ENCODE measurements around the gene CD24. TPM values are rescaled to one million over a fixed set of nuclear protein-coding genes. Genes with fewer than 3 reads are reported as not detected.

CD24 gene
- total RNA-seq, 1 experiment from 2014 or later = 1,551 TPM

GRCh38 chr6:106973018-106973835 lies 1.3 kb downstream of the CD24 start:
- peak overlapping the region; percentile 98 for H3K9ac ChIP-seq (ENCODE audit: extremely low read depth, insufficient read length, low read length)
- no CpG with 5 or more reads among the region's 49 CpGs for WGBS (ENCODE audit: extremely low coverage, insufficient read length, low lambda C conversion rate)
- Mint-ChIP-seq H3K9me3 (peaks cover 5 to 13% of the 10 kb centered on the region in 2 experiments; a peak in 4 of 5 replicates), H3K4me1 (peaks cover 15 to 30% of the 10 kb centered on the region in 2 experiments), H3K4me3 (peak overlapping the region; percentile 96 to 99), H3K27me3 (ENCODE audit: low read depth) (no peaks in the 10 kb centered on the region; the same call in 1 of the 2 replicates), H3K27ac (peak overlapping the region; percentile 86 to 98 (median 97)), H3K36me3 (ENCODE audit: insufficient read depth in 1 of 3, low read depth in 3 of 3) (peaks cover 39 to 50% (median 48%) of the 10 kb centered on the region in 3 experiments)
- H4K5ac ChIP-seq (ENCODE audit: insufficient read length, low read depth, low read length) = no peak overlapping the region
- no peak overlapping the region for H2BK5ac ChIP-seq (ENCODE audit: insufficient read length, low read length)
- H3T11ph ChIP-seq (ENCODE audit: low read length) = no peak overlapping the region
- H3K27ac ChIP-seq (ENCODE audit: insufficient read length, low read depth, low read length) = peak overlapping the region; percentile 4
- TF ChIP-seq, protein P1, sequence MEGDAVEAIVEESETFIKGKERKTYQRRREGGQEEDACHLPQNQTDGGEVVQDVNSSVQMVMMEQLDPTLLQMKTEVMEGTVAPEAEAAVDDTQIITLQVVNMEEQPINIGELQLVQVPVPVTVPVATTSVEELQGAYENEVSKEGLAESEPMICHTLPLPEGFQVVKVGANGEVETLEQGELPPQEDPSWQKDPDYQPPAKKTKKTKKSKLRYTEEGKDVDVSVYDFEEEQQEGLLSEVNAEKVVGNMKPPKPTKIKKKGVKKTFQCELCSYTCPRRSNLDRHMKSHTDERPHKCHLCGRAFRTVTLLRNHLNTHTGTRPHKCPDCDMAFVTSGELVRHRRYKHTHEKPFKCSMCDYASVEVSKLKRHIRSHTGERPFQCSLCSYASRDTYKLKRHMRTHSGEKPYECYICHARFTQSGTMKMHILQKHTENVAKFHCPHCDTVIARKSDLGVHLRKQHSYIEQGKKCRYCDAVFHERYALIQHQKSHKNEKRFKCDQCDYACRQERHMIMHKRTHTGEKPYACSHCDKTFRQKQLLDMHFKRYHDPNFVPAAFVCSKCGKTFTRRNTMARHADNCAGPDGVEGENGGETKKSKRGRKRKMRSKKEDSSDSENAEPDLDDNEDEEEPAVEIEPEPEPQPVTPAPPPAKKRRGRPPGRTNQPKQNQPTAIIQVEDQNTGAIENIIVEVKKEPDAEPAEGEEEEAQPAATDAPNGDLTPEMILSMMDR (conservative IDR thresholded peaks at IDR 0.05) = no peak
- H3K14ac ChIP-seq (ENCODE audit: insufficient read depth, low read length) = peak overlapping the region; percentile 97
- peaks cover 31% of the 10 kb centered on the region; the same call in 1 of the 2 replicates for H3K79me2 ChIP-seq (ENCODE audit: insufficient read depth, low read length)
- H3K79me1 ChIP-seq (ENCODE audit: insufficient read depth, low read depth, low read length, poor library complexity, severe bottlenecking) = no peaks in the 10 kb centered on the region
- no peaks in the 10 kb centered on the region for H3K9me3 ChIP-seq (ENCODE audit: control insufficient read depth, low read depth, low read length)
- H3K4me2 ChIP-seq (ENCODE audit: insufficient read depth, insufficient read length, low read length) = peak overlapping the region; percentile 66
- H4K8ac ChIP-seq (replicated peaks; ENCODE audit: insufficient read length, low read depth, low read length) = no peak overlapping the region
- H3K4ac ChIP-seq (ENCODE audit: low read depth, low read length) = no peak overlapping the region
- H4K20me1 ChIP-seq (ENCODE audit: control insufficient read depth, insufficient read depth, insufficient read length) = no peaks in the 10 kb centered on the region
- H2AFZ ChIP-seq (ENCODE audit: low read length) = no peak overlapping the region
- H2BK15ac ChIP-seq (ENCODE audit: low read depth, low read length) = no peak overlapping the region
- H2BK120ac ChIP-seq (ENCODE audit: low read depth, low read length, poor library complexity, severe bottlenecking) = no peak overlapping the region
- H3K27me3 ChIP-seq (ENCODE audit: insufficient read depth, low read length) = no peaks in the 10 kb centered on the region
- H3K56ac ChIP-seq (ENCODE audit: insufficient read length, low read depth, low read length) = no peak overlapping the region
- no peak overlapping the region for H2AK5ac ChIP-seq (ENCODE audit: insufficient read length, low read length)
- H2BK12ac ChIP-seq (ENCODE audit: insufficient read length, low read depth, low read length) = no peak overlapping the region
- peak overlapping the region; percentile 83 for H3K18ac ChIP-seq (ENCODE audit: insufficient read length, low read depth, low read length)
- no peak overlapping the region for H2BK20ac ChIP-seq (ENCODE audit: low read depth, low read length, poor library complexity, severe bottlenecking)
- H3K23ac ChIP-seq (ENCODE audit: insufficient read length, low read depth, low read length) = no peak overlapping the region
- H3K4me1 ChIP-seq (ENCODE audit: insufficient read depth, low read length) = no peaks in the 10 kb centered on the region
- H3K23me2 ChIP-seq (ENCODE audit: insufficient read length, low read depth, low read length, poor library complexity, severe bottlenecking) = no peaks in the 10 kb centered on the region
- H4K91ac ChIP-seq (ENCODE audit: insufficient read length, low read depth, low read length) = peak overlapping the region; percentile 42
- DNase-seq = peak; percentile 34

All from H9 (cell line).